ENCODE results near the gene PCIF1. TPM values are rescaled to one million over a fixed set of nuclear protein-coding genes. Genes with fewer than 3 reads are reported as not detected.

Gene PCIF1
- total RNA-seq, 1 donor from 2014 or later: 55.7 TPM

- H3K4me1 Mint-ChIP-seq: peaks cover 30% of the 10 kb centered on the region
- POLR2A ChIA-PET: interaction anchor here (0.9 to 5.6 kb wide), 6 partner anchors 11 to 56 kb away, joined by 3 to 84 read pairs (median 5); partner anchors contain the start of genes ACOT8, PCIF1 and ZSWIM1
- DNase-seq (no peak), ATAC-seq (ENCODE audit: low read depth) (no peak)
- H3K4me3 Mint-ChIP-seq: peak overlapping the region; percentile 93
- intact Hi-C loops (cut with micrococcal nuclease): loop anchor here (5.0 kb wide), 1 partner anchor 61 kb away; the partner anchor contains the start of gene SNX21
- peak overlapping the region; percentile 1 for H3K27ac Mint-ChIP-seq
- CTCF ChIA-PET: interaction anchor here (0.6 to 3.7 kb wide), 3 partner anchors 10 to 93 kb away, joined by 3 to 15 read pairs (median 3); partner anchors contain the start of gene PCIF1
- H3K36me3 Mint-ChIP-seq (ENCODE audit: low read depth): peaks cover 31% of the 10 kb centered on the region
- no peaks in the 10 kb centered on the region for H3K27me3 Mint-ChIP-seq
- TF ChIP-seq CTCF (IDR thresholded peaks at IDR 0.05): no peak
- no peaks in the 10 kb centered on the region for H3K9me3 Mint-ChIP-seq
These were observed 41.5 kb upstream of the PCIF1 start for GRCh38 chr20:45892828-45893500.

- DNase-seq (no peak), ATAC-seq (ENCODE audit: low read depth) (no peak)
- H3K4me1 Mint-ChIP-seq: peaks cover 30% of the 10 kb centered on the region
- no peak overlapping the region for H3K4me3 Mint-ChIP-seq
- CTCF ChIA-PET: interaction anchor here (1.5 kb wide), 1 partner anchor 94 kb away, joined by 3 read pairs; no protein-coding TSS in a partner anchor
- TF ChIP-seq CTCF (IDR thresholded peaks at IDR 0.05): no peak
- no peak overlapping the region for H3K27ac Mint-ChIP-seq
- POLR2A ChIA-PET: interaction anchor here (0.9 to 5.6 kb wide), 3 partner anchors 12 to 41 kb away, joined by 4 to 84 read pairs (median 43); partner anchors contain the start of genes PCIF1 and ZSWIM1
- peaks cover 40% of the 10 kb centered on the region for H3K36me3 Mint-ChIP-seq (ENCODE audit: low read depth)
- H3K27me3 Mint-ChIP-seq: no peaks in the 10 kb centered on the region
- H3K9me3 Mint-ChIP-seq: no peaks in the 10 kb centered on the region
- intact Hi-C loops (cut with micrococcal nuclease): loop anchor here (5.0 kb wide), 1 partner anchor 62 kb away; the partner anchor contains the start of gene SNX21
These were observed 40.7 kb upstream of the PCIF1 start for GRCh38 chr20:45893831-45894230.

- Mint-ChIP-seq H3K4me1 (peaks cover 28% of the 10 kb centered on the region), H3K36me3 (ENCODE audit: low read depth) (peaks cover 43% of the 10 kb centered on the region), H3K27me3 (no peaks in the 10 kb centered on the region), H3K4me3 (no peak overlapping the region), H3K27ac (no peak overlapping the region), H3K9me3 (no peaks in the 10 kb centered on the region)
- ATAC-seq (ENCODE audit: low read depth): no peak
- TF ChIP-seq CTCF (IDR thresholded peaks at IDR 0.05): no peak
- POLR2A ChIA-PET: no interaction called here
- no peak for DNase-seq
- intact Hi-C loops (cut with micrococcal nuclease): loop anchor here (5.0 kb wide), 1 partner anchor 62 kb away; the partner anchor contains the start of gene SNX21
- CTCF ChIA-PET: no interaction called here
These were observed 39.7 kb upstream of the PCIF1 start for GRCh38 chr20:45894797-45895196.

GRCh38 chr20:45896641-45897161 is 37.8 kb upstream of the PCIF1 start:
- no peak for TF ChIP-seq CTCF (IDR thresholded peaks at IDR 0.05)

GRCh38 chr20:45897289-45897688 is 37.2 kb upstream of the PCIF1 start:
- ChIA-PET CTCF (no interaction called here), POLR2A (interaction anchor here (0.7 kb wide), 1 partner anchor 14 kb away, joined by 4 read pairs; no protein-coding TSS in a partner anchor)
- H3K36me3 Mint-ChIP-seq (ENCODE audit: low read depth): peaks cover 40% of the 10 kb centered on the region

More at GRCh38 chr20:45896641-45897161, 37.8 kb upstream of the PCIF1 start:
- intact Hi-C loops (cut with micrococcal nuclease): no loop called here
- no peaks in the 10 kb centered on the region for H3K9me3 Mint-ChIP-seq
- H3K27ac Mint-ChIP-seq: no peak overlapping the region
- peaks cover 17% of the 10 kb centered on the region for H3K4me1 Mint-ChIP-seq
- DNase-seq: no peak
- H3K36me3 Mint-ChIP-seq (ENCODE audit: low read depth): peaks cover 40% of the 10 kb centered on the region
- no peak for ATAC-seq (ENCODE audit: low read depth)
- CTCF ChIA-PET: no interaction called here
- H3K27me3 Mint-ChIP-seq: no peaks in the 10 kb centered on the region
- POLR2A ChIA-PET: interaction anchor here (0.7 to 0.8 kb wide), 2 partner anchors 9 to 14 kb away, joined by 4 read pairs; no protein-coding TSS in a partner anchor
- no peak overlapping the region for H3K4me3 Mint-ChIP-seq

More at GRCh38 chr20:45897289-45897688, 37.2 kb upstream of the PCIF1 start:
- peaks cover 17% of the 10 kb centered on the region for H3K4me1 Mint-ChIP-seq
- TF ChIP-seq CTCF (IDR thresholded peaks at IDR 0.05): no peak
- H3K27ac Mint-ChIP-seq: no peak overlapping the region
- H3K27me3 Mint-ChIP-seq: no peaks in the 10 kb centered on the region
- no peak overlapping the region for H3K4me3 Mint-ChIP-seq
- DNase-seq: no peak
- intact Hi-C loops (cut with micrococcal nuclease): no loop called here
- no peak for ATAC-seq (ENCODE audit: low read depth)
- H3K9me3 Mint-ChIP-seq: no peaks in the 10 kb centered on the region
